GM21529 (cell line): ENCODE measurements around the gene TNFAIP6.
"Not testable (repeated sequence)": the region's sequence is repeated elsewhere in the genome, so short reads cannot be mapped to it uniquely, and the experiment has no call there.

Experiments used
- ATAC-seq: cut with Tn5 transposase; IDR thresholded peaks from one replicate; pipeline ENCODE4 v1.9.1; 2021; ENCODE audit not compliant: unreplicated experiment

Gene TNFAIP6

GRCh38 chr2:151357359-151357758, at the start of gene TNFAIP6:
Gene TNFAIP6 (plus strand): TSS chr2:151357592. CDS start chr2:151357667, 75 bp downstream.
- ATAC-seq, result no peak

- ATAC-seq, result not testable (repeated sequence)
Measured at GRCh38 chr2:151310313-151310712, 47.1 kb upstream of the TNFAIP6 start.

- not testable (repeated sequence) for ATAC-seq
Measured at GRCh38 chr2:151312440-151312839, 45.0 kb upstream of the TNFAIP6 start.

GRCh38 chr2:151315381-151315903, 42.0 kb upstream of the TNFAIP6 start:
- no peak for ATAC-seq

- ATAC-seq, result no peak
Measured at GRCh38 chr2:151325581-151326095, 31.8 kb upstream of the TNFAIP6 start.

- no peak for ATAC-seq
Measured at GRCh38 chr2:151326554-151326953, 30.8 kb upstream of the TNFAIP6 start.

GRCh38 chr2:151329998-151330397, 27.4 kb upstream of the TNFAIP6 start:
- no peak for ATAC-seq

- ATAC-seq, result no peak
Measured at GRCh38 chr2:151333083-151333482, 24.3 kb upstream of the TNFAIP6 start.

GRCh38 chr2:151334082-151334815, 23.1 kb upstream of the TNFAIP6 start:
- no peak for ATAC-seq

- no peak for ATAC-seq
Measured at GRCh38 chr2:151336863-151337371, 20.5 kb upstream of the TNFAIP6 start.

GRCh38 chr2:151337643-151338042, 19.7 kb upstream of the TNFAIP6 start:
- no peak for ATAC-seq

- ATAC-seq, result no peak
Measured at GRCh38 chr2:151338115-151338514, 19.3 kb upstream of the TNFAIP6 start.

- no peak for ATAC-seq
Measured at GRCh38 chr2:151343073-151343472, 14.3 kb upstream of the TNFAIP6 start.

- not testable (repeated sequence) for ATAC-seq
Measured at GRCh38 chr2:151344191-151344590, 13.2 kb upstream of the TNFAIP6 start.

- no peak for ATAC-seq
Measured at GRCh38 chr2:151344906-151345305, 12.5 kb upstream of the TNFAIP6 start.

- ATAC-seq, result no peak
Measured at GRCh38 chr2:151347294-151347693, 10.1 kb upstream of the TNFAIP6 start.

GRCh38 chr2:151347906-151348305, 9.5 kb upstream of the TNFAIP6 start:
- ATAC-seq, result no peak

GRCh38 chr2:151350579-151351195, 6.7 kb upstream of the TNFAIP6 start:
- no peak for ATAC-seq

GRCh38 chr2:151353995-151354394, 3.4 kb upstream of the TNFAIP6 start:
- no peak for ATAC-seq

- ATAC-seq, result no peak
Measured at GRCh38 chr2:151354807-151355206, 2.6 kb upstream of the TNFAIP6 start.

GRCh38 chr2:151358166-151358970, 976 bp downstream of the TNFAIP6 start:
- ATAC-seq, result no peak
